Measurements from ENCODE around the gene MX2. TPM values are rescaled to one million over a fixed set of nuclear protein-coding genes. Genes with fewer than 3 reads are reported as not detected.

The MX2 gene
- total RNA-seq, 2 donors from 2014 or later: 1.6 to 11.4 TPM

GRCh38 chr21:41360072-41360821, 1.6 kb upstream of the MX2 start:
- no peak overlapping the region for H3K27ac ChIP-seq (ENCODE audit: low read depth, low read length)
- no peak overlapping the region for H3K4me3 ChIP-seq (ENCODE audit: low read length)
- Mint-ChIP-seq H3K36me3 (ENCODE audit: low read depth) (no peaks in the 10 kb centered on the region), H3K4me1 (peaks cover 13% of the 10 kb centered on the region), H3K27me3 (ENCODE audit: insufficient read depth) (peaks cover 1% of the 10 kb centered on the region), H3K4me3 (no peak overlapping the region), H3K9me3 (no peaks in the 10 kb centered on the region), H3K27ac (no peak overlapping the region)
- H3K4me1 ChIP-seq (ENCODE audit: control insufficient read depth, insufficient read depth, low read length): peaks cover 4% of the 10 kb centered on the region
- H3K9me3 ChIP-seq (ENCODE audit: control insufficient read depth, low read length): no peaks in the 10 kb centered on the region
- H3K27me3 ChIP-seq (ENCODE audit: control insufficient read depth, insufficient read depth, low read length, poor library complexity, severe bottlenecking): no peaks in the 10 kb centered on the region
- 74 to 87% methylated on average over 11 to 22 of the region's 22 CpGs for WGBS, 2 experiments (ENCODE audit: insufficient coverage in 1 of 2, insufficient read length in 1 of 2)
- H3K36me3 ChIP-seq (ENCODE audit: control insufficient read depth, insufficient read depth, low read length): no peaks in the 10 kb centered on the region
- TF ChIP-seq CTCF (conservative IDR thresholded peaks at IDR 0.05): peak; percentile 59
- DNase-seq: peak; percentile 75
- no peak overlapping the region for H3K9ac ChIP-seq (ENCODE audit: extremely low read depth, low read length, poor library complexity, severe bottlenecking)

- peaks cover 1% of the 10 kb centered on the region for H3K27me3 Mint-ChIP-seq (ENCODE audit: insufficient read depth)
- TF ChIP-seq CTCF (conservative IDR thresholded peaks at IDR 0.05): no peak
- Histone ChIP-seq H3K36me3 (ENCODE audit: control insufficient read depth, insufficient read depth, low read length) (no peaks in the 10 kb centered on the region), H3K27ac (ENCODE audit: low read depth, low read length) (no peak overlapping the region), H3K27me3 (ENCODE audit: control insufficient read depth, insufficient read depth, low read length, poor library complexity, severe bottlenecking) (no peaks in the 10 kb centered on the region), H3K9ac (ENCODE audit: extremely low read depth, low read length, poor library complexity, severe bottlenecking) (no peak overlapping the region), H3K9me3 (ENCODE audit: control insufficient read depth, low read length) (no peaks in the 10 kb centered on the region), H3K4me3 (ENCODE audit: low read length) (no peak overlapping the region), H3K4me1 (ENCODE audit: control insufficient read depth, insufficient read depth, low read length) (peaks cover 4% of the 10 kb centered on the region)
- H3K4me1 Mint-ChIP-seq: peaks cover 13% of the 10 kb centered on the region
- no peaks in the 10 kb centered on the region for H3K36me3 Mint-ChIP-seq (ENCODE audit: low read depth)
- 89 to 96% methylated on average over 13 to 16 of the region's 16 CpGs for WGBS, 2 experiments (ENCODE audit: insufficient coverage in 1 of 2, insufficient read length in 1 of 2)
- H3K4me3 Mint-ChIP-seq: no peak overlapping the region
- H3K9me3 Mint-ChIP-seq: no peaks in the 10 kb centered on the region
- no peak overlapping the region for H3K27ac Mint-ChIP-seq
- peak; percentile 42 for DNase-seq
These were observed 608 bp upstream of the MX2 start for GRCh38 chr21:41361053-41361785.

GRCh38 chr21:41362605-41363369, 960 bp downstream of the MX2 start:
- Mint-ChIP-seq H3K27me3 (ENCODE audit: insufficient read depth) (peaks cover 1% of the 10 kb centered on the region), H3K27ac (no peak overlapping the region), H3K36me3 (ENCODE audit: low read depth) (no peaks in the 10 kb centered on the region), H3K4me1 (peaks cover 5% of the 10 kb centered on the region), H3K4me3 (no peak overlapping the region), H3K9me3 (no peaks in the 10 kb centered on the region)
- H3K27me3 ChIP-seq (ENCODE audit: control insufficient read depth, insufficient read depth, low read length, poor library complexity, severe bottlenecking): no peaks in the 10 kb centered on the region
- H3K4me1 ChIP-seq (ENCODE audit: control insufficient read depth, insufficient read depth, low read length): no peaks in the 10 kb centered on the region
- H3K36me3 ChIP-seq (ENCODE audit: control insufficient read depth, insufficient read depth, low read length): no peaks in the 10 kb centered on the region
- no peak for DNase-seq
- H3K9me3 ChIP-seq (ENCODE audit: control insufficient read depth, low read length): no peaks in the 10 kb centered on the region
- no peak overlapping the region for H3K27ac ChIP-seq (ENCODE audit: low read depth, low read length)
- WGBS, 2 experiments (ENCODE audit: insufficient coverage in 1 of 2, insufficient read length in 1 of 2): 91 to 93% methylated on average over 11 to 16 of the region's 16 CpGs
- TF ChIP-seq CTCF (conservative IDR thresholded peaks at IDR 0.05): no peak
- no peak overlapping the region for H3K9ac ChIP-seq (ENCODE audit: extremely low read depth, low read length, poor library complexity, severe bottlenecking)
- H3K4me3 ChIP-seq (ENCODE audit: low read length): no peak overlapping the region
